Posterior cingulate gyrus (tissue), 11 donors: ENCODE results near the gene GGA2.
"Not testable (repeated sequence)": the region's sequence is repeated elsewhere in the genome, so short reads cannot be mapped to it uniquely, and the experiment has no call there.

ENCODE experiments used
- DNase-seq, 10 donors: peaks; one replicate each; pipeline versions ENCODE4 v3.0.0 to v3.0.0-alpha.2; 2020 to 2021; ENCODE audit warnings: mixed read lengths in 3 of 10
- intact Hi-C: fragments of 100-400 bp; cut with DNase I; formaldehyde crosslinking; loops from one replicate; pipeline ENCODE4 v1.15.1; 2023

Gene GGA2

DNA sequence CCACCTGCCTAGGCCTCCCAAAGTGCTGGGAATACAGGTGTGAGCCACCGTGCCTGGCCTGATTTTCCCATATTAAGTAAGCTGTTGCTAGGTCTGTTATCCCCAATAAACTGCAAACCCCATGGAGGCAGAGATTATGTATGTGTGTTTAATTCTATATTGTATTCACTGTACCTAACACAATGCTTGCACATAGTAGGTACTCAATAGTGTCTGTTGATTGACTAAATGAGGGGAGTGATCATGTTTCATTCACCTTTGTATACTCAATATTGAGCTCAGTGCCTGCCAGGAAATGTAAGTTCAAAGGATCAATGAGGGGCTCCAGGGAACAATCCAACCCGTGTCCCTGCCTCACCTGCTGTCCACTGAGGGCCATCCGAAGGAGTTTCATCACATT lies 14.6 kb upstream of the GGA2 start:
- no peak for DNase-seq
- intact Hi-C loops, result no loop called here

DNA sequence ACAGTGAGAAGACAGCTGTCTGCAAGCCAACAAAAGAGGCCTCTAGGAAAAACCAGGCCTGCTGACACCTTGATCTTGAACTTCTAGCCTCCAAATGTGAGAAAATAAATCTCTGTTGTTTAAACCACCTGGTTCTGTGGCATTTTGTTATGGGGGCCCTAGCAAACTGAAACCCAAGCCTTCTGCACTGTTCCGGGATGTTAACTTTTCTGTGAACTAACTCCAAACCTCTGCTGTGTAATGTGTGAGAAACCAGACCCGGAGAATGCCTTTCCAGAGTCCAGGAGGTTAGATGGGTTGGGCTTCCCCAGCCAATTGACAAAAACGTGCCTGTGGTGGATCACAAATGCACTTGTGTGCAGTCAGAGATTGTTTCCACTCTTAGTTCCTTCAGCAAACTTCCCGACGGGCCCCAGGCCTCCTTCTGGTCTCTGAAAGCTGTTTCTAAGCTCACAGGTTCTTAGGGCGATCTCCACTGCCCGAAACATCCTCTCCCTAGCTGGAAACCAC lies 13.6 kb upstream of the GGA2 start:
- no peak for DNase-seq
- intact Hi-C loops, result no loop called here

DNA sequence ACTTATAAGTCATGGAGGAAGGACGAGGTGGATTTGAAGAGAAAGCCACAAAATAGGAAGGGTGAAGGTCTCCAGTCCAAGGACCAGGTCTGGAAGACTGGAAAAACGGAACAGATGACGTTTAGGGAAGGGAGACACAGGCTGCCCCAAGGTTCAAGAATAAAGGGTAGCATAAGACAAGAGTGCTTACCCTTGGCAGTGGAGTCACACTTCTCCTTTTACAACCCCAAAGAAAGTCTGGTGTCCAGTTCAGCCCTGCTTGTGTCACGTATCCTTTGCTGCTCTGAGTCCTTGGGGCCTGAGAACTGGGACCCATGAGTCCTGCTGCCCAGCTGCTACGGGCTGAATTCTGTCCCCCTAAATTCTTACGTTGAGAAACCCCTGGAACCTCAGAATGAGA lies 13.0 kb upstream of the GGA2 start:
- no peak for DNase-seq
- intact Hi-C loops, result no loop called here

DNA sequence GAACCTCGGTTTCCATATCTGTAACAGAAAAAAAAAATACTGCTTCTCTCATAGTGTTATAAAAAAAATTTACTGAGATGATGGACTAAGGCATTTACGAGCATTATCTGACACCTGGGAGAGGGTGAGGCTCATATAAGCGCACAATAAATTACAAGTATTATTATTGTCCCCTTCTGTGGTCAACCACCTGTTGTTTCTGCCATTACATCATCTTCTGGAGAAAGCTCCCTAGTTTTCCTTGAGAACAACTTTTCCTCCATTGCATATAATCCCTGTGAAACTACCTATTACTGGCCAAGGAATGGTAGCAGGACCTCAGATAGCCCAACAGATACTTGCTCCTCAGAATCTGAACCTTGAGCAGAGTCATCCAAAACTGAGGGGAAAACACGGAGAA lies 11.7 kb upstream of the GGA2 start:
- intact Hi-C loops, result no loop called here
- DNase-seq, result no peak

DNA sequence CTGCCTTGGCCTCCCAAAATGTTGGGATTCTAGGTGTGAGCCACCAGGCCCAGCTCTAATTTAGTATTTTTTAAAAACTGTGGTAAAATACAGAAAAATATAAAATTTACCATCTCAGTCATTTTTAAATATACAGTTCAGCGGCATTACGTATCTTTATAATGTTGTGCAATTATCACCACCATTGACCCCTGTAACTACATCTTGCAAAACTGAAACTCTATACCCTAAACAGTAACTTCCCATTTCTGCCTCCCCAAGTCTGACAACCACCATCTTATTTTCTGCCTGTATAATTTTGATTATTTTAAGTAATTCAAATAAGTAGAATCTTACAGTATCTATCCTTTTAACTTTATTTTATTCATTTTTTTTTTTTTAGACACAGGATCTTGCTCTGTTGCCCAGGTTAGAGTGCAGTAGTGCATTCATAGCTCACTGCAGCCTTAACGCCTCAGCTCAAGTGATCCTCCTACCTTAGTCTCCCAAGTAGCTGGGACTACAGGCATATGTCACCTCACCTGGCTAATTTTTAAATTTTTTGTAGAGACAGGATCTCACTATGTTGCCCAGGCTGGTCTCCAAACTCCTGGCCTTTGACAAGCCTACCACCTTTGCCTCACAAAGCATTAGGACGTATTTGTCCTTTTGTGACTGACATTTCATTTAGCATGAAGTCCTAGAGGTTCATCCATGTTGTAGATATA lies 10.9 kb upstream of the GGA2 start:
- no peak for DNase-seq
- intact Hi-C loops, result no loop called here

DNA sequence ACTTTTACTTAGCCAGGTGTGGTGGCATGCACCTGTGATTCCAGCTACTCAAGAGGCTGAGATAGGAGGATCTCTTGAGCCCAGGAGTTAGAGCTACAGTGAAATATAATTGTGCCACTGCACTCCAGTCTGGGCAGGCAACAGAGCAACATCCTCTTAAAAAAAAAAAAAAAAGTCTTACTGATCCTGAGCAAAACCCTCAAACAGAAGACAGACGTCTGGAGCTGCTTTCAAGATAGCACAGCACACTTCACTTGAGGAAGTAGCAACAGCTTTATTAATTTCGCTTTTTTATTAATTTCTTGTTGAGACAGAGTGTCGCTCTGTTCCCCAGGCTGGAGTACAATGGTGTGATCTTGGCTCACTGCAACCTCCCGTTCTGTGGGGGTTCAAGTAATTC lies 10.2 kb upstream of the GGA2 start:
- DNase-seq, result no peak
- intact Hi-C loops, result no loop called here

DNA sequence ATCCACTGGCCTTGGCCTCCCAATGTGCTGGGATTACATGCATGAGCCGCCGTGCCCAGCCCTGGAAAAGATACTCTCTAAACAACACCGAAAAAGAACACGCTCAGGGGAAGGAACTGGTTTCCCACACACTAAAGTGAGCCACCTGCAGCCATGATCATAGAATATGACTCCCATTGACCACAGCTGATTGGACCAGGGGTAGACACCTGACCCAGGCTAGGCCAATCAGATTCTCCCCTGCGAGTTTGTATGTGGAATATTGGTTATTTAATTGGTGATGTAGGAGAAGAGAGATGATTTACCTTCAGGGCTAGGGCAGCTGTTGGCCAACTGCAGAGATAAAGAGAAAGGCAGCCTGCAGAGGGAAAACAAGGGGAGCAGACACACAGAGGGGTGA lies 9.0 kb upstream of the GGA2 start:
- DNase-seq, result no peak
- intact Hi-C loops, result no loop called here

DNA sequence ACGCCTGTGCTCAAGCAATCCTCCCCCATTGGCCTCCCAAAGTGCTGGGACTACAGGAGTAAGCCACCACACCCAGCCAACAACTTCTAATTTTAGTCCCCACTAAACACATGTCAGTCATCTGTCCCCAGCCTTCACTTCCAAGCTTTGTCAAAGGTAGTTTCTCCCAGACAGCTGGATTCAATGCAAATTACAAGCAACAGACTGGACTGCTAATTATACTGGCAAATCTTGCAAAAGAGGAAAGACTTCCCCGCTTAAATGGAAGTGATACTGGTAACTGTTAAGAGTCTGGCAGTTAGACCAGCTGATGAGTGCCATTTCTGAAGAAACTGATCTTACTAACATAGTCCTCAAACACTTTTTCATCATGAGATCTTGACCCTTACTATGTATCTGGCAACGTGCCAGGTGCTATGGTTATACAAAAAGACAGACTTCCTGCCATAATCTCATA lies 8.2 kb upstream of the GGA2 start:
- DNase-seq, result no peak
- intact Hi-C loops, result no loop called here

DNA sequence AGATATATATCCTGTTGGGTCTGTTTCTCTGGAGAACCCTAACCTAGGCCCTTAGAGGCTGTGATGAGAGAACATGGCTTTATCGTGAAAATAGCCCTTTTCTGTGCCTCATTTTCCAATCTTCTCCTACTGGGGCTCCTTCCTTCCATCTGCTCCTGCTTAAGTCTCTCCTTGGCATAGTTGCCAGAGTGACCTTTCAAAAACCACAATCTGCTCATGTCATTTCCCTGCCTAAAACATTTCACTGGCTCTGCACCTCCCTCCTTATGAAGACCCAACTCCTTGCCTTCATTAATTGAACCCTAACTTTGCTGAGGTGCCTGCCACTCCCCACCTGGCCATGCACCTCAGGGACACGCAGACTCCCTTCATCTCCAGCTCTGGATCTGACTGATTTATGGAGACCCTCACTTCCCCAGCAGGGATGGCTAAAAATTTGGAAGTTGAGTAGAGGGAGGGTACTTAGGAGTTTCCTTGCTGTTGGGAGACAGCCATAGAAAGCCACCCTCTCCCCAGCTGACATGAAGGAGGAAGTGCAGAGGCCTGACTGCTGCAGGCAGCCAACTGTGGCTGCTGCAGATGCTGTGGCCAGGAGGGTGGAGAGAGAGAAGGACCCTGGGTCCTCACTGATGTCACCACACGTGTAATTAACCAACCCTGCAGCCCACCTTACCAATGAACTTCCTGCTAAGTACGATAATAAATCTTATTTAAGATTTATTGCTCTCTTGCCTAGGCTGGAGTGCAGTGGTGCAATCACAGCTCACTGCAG lies 6.3 kb upstream of the GGA2 start:
- peak in 1 of 10 donors; percentile 19 for DNase-seq
- intact Hi-C loops, result no loop called here

DNA sequence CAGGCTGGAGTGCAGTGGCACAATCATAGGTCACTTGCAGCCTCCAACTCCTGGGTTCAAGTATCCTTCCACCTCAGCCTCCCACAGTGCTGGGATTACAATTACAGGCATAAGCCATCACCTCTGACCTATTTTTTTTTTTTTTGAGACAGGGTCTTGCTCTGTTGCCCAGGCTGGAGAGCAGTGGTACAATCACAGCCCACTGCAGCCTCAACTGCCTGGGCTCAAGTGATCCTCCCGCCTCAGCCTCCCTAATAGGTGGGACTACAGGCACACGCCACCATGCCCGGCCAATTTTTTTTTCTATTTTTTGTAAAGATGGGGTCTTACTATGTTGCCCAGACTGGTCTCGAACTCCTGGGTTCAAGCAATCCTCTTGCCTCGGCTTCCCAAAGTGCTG lies 5.6 kb upstream of the GGA2 start:
- peak in 1 of 10 donors; percentile 38 for DNase-seq
- intact Hi-C loops, result no loop called here

DNA sequence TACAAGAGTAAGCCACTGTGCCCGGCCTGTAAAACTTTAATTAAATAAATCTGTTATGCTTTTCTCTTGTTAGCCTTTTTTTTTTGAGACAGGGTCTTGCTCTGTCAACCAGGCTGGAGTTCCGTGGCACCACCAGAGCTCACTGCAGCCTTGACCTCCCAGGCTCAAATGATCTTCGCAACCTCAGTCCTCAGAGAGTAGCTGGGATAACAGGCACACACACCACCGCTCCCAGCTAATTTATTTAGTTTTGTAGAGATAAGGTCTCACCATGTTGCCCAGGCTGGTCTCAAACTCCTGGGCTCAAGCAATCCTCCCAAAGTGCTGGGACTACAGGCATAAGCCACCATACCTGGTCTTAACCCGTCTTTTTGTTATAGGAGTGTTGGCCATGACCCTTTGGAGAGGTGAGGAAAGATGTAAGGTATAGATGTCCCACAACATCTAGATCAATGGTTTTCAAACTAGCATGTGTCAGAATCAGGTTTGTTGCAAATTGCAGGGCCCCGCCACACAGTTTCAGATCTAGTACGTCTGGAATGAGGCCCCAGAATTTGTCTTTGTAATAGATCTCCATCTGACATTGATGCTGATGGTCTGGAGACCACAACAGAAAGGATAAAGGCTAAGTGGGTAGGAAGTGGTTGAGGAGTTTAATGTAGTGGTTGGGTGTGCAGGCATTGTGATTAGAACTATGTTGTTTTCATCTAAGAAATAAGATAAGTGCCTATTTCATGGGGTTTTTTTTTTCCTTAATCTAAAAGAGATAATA lies 4.3 kb upstream of the GGA2 start:
- intact Hi-C loops, result no loop called here
- no peak for DNase-seq

DNA sequence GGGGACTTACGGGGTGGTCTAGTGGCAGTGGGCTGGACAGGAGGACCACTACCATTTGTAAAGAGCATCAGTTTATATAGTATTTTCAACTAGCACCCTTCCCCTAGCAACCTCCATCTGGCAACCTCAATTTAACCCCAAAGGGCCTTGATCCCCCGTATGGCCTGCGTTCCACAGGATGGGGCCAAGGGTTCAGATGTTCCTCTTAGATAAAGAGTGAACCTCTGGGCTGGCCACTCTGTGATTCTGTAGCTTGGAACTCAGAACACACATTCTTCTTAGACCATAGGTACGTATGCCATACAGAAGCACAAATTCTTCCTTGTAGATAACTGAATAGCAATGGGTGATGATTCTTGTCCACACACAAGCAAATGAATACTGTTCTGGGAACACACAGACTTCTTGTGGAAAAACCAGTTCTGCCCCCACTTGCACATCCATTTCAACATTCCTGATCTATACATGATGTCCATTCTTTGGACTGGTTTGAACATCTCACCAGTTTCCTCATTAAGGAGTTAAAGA lies 1.9 kb upstream of the GGA2 start:
- no peak for DNase-seq
- intact Hi-C loops, result no loop called here

DNA sequence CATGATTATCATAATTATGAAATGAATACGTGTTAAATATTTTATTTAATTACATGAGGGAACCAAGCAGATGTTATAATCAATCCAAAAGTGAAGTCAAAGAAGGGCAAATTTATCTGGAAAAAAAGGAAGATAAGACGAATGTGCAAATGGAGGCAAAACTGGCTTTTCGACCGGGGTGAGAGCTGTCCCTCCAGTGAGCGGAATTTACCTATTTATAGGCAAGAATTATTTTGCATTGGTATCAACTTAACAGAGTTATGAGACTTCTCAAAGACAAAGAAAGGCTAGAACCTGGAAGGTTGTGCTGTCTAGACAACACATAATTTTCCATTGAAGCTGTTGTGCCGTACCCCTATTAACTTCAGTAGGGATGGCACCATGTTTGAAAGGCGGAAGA lies 1.4 kb upstream of the GGA2 start:
- intact Hi-C loops, result no loop called here
- no peak for DNase-seq

DNA sequence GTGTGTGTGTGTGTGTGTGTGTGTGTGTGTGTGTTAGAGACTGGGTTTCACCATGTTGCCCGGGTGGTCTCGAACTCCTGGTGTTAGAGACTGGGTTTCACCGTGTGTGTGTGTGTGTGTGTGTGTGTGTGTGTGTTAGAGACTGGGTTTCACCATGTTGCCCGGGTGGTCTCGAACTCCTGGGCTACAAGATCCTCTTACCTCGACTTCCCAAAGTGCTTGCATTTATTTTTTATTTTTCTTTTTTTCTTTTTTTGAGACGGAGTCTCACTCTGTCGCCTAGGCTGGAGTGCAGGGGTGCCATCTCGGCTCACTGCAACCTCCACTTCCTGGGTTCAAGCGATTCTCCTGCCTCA lies 599 bp upstream of the GGA2 start:
- intact Hi-C loops, DNase-seq: not testable (repeated sequence)

DNA sequence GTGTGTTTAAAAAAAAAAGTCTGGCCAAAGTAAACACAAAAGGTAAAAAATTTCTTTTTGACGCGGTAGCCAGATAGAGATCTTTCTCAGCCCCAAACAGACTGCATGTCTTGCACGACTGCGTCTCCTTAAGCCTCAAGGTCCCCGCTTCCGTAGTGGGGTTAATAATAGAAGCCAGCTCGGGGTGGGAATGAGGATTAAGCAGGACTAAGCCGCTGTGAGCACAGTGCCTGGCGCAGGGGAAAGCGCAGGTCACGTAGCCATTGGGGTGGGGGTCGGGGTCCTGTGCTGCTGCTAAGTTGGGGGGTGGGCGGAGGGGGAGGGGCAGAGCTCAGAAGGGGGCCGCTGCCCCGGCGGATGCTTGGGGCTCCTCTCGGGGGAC lies 521 bp downstream of the GGA2 start:
- intact Hi-C loops, result no loop called here
- peak in 1 of 10 donors; percentile 13 for DNase-seq

DNA sequence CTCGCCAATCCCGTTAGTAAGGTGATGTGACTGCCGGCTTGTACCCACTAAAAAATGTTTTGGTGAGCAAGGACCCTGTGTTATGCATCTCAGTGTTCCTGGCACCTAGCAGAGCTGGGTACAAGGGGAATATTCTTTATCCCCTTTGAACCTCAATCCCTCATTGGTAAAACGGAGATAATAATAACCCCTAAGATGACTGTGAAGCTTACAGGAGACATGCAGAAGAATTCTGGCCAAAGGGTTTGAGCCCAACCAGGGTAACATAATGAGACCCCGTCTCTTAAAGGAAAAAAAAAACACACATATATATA lies 896 bp downstream of the GGA2 start:
- DNase-seq, result no peak
- intact Hi-C loops, result no loop called here

DNA sequence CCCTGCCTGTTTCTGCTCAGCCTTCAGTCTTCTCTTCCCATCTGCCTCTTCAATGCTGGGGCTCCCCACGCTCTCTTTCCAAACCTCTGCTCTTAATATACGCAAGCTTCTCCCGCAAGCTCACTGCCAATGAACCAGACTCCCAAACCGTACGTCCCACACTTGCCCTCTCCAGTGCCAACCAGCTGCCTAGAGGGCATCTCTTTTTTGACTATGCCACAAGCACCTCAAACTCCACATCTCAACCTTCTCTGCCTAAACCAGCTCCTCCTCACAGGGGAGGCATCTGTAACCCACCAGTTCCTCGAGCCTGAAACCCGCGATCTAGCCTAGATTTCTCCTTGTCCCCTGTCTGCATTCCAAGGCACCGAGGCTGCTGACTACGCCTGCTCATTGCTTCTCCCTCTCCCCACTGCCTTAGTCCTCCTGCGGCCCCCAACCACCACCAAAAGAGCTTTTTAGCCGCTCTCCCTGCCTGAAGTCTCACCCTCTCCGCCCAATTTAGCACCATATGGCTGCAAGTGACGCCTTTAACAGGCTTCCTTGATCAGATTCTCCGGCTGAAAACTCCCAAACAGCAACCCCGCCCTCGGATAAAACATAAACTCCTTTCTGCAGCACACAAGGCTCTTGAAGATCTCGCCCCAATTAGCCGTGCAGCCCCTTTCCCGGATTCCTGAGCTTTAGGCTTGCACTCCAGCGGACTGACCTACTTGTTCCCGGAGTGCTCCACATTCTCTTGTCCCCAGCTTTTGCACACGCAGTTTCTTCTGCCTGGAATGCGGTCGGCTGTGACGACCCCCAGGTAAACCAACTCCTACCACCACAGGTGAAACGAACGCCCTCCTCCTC lies 1.5 kb downstream of the GGA2 start:
- peak in 5 of 10 donors; percentile 20 to 78 (median 29) for DNase-seq

DNA sequence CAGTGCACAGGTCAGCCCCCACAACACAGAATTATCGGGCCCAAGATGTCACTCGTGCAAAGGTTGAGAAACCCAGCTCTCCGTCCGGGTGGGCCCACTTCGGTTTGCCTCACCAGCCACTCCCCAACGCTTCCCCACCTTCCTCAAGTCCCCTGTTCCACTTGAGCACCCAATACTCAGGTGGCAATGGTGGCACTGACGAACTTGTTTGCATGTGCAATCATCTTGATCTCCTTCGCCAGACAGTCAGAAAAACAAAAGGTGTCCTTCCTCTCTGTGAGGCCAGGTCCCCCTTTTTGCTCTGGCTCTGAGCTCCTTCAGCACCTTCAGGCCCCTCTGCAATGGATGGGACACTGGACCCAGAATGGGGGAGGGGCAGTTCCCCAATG lies 3.7 kb downstream of the GGA2 start:
- DNase-seq, result peak in 1 of 10 donors; percentile 22

More for the DNA sequence above, 1.5 kb downstream of the GGA2 start:
- intact Hi-C loops, result no loop called here

DNA sequence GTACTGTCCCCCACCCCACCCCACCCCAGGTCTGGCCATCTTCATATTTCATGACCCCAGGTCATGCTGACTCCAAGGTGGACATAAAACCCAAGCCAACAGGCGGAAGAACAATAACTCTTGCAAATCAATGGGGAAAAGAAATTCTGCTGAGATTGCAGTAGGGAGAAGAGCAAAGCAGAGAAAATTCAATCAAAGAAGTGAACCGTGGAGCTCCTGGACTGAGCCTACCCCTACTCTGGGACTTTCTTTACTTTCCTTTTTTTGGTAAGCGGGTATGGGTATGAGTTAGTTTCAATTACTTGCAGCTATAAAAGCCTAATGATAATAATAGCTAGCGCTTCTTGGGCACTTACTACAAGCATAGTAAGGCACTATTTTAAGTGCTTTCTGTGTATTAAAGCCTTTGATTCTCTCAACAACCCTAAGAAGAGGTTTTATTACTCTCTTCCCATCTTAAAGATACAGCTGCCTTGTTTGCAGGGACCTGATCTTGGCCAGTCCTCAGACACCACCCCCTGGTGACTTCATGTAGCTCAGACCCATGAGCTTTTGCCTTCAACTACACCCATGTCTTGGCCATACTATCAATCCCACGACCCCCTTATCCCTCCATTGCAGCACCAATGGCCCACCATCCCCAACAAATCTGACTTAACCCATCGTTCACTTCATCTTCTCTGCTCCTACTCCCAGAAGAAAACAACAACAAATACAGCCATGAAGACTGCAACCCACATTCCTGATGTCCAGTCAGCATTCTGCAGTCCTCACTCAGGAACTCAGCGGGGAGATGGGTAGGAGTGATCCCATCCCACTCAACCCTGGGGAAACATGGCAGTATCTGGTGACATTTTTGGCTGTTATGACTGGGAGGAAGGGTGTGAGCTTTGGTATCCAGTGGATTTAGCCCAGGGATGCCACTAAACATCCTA lies 4.4 kb downstream of the GGA2 start:
- DNase-seq, result peak in 1 of 10 donors; percentile 19
- intact Hi-C loops, result no loop called here

More for the DNA sequence above, 3.7 kb downstream of the GGA2 start:
- intact Hi-C loops, result no loop called here
